Measurements from ENCODE around the gene DCD.
"Not testable (repeated sequence)": the region's sequence is repeated elsewhere in the genome, so short reads cannot be mapped to it uniquely, and the experiment has no call there.

The DCD gene, protein sequence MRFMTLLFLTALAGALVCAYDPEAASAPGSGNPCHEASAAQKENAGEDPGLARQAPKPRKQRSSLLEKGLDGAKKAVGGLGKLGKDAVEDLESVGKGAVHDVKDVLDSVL

DNA sequence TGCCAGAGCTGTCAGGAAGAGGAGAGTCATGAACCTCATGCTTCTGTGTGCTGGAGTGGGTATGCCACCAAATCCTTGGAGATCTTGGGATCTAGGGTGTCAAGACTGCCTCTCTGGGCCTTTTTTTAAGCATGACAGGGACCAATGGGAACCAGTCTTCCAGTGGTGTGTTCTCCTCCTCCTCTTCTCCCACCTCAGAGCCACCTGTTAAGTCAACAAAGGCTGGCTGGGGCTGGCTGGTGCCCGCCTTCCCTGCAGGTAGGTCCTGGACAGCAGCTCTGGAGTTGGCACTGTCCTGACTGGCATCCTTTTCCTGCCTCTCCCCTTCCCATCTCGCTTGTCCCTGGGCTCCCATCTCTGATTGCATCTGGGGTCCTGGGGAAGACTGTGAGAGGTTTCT, at the start of gene DCD:
Gene DCD, minus strand, starts transcription at position 101 of the 400 bp plus-strand sequence. Its CDS starts 62 bp downstream, at position 39.
- DNase-seq: no peak

DNA sequence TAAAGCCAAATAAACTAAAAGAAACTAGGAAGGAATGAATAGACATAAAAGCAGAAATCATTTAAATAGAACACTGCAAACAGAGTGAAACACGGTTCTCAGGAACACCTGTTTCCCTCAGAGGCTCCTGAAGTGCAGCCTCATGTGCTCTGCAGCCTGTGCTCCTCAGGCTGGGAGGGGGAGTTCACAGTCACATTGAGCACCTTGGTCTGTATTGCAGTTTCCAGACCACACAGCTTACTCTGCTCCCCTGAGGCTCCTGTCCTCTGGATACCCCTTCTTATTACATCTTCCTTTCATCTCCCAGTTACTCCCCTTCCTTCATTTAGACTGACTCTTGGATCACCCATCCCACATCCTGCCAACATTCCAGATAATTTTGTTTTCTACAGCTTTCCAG, 49.7 kb upstream of the DCD start:
- DNase-seq: peak; percentile 32

DNA sequence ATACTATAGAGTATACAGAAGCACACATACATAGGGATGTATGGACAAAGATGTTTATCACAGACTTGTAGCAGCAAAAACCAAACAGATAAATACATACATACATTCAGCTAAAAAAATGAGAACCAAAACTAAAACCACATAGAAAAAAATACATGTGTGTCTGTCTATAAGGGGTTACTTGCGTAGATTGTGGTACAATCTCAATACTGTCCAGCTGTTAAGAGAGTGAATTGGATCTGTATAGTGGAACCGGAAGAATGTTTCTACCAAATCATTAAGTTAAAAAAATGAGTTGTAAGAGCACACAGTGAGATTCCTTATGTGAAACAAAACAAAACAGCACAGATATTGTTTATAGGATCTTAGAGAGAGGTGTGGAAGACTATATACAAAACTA, 44.2 kb upstream of the DCD start:
- no peak for DNase-seq

DNA sequence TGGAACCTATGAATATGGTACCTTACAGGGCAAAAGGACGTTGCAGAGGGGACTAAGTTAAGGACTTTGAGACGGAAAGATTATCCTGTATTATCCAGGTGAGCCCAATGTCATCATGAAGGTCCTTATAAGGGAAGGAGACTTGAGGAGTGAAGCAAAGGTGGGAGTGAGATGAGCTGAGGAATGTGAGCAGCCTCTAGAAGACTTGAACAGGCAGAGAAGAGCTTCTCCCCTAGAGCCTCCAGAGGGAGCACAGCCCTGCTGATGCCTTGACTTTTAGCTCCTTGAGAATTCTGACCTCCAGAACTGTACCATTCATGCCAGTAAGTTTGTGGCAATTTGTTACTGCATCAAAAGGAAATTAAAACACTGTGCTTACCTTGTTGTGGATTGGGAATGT, 41.8 kb upstream of the DCD start:
- DNase-seq: no peak

DNA sequence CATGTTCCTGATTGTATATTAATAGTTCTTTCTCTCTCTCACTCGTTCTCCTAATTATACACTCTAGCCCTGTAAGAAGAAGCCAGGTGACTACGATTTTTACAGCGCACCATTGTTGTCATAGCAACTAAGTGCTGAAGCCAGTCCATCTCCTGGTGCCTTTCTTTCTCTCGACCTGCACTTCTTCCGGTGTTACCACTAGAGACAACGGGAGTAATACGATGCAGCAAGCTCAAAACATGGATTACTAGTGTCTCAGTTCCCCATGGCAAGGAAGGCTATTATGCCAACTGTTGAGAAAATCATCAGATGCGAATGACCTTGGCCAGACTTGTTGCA, 40.8 kb upstream of the DCD start:
- DNase-seq: peak; percentile 85

DNA sequence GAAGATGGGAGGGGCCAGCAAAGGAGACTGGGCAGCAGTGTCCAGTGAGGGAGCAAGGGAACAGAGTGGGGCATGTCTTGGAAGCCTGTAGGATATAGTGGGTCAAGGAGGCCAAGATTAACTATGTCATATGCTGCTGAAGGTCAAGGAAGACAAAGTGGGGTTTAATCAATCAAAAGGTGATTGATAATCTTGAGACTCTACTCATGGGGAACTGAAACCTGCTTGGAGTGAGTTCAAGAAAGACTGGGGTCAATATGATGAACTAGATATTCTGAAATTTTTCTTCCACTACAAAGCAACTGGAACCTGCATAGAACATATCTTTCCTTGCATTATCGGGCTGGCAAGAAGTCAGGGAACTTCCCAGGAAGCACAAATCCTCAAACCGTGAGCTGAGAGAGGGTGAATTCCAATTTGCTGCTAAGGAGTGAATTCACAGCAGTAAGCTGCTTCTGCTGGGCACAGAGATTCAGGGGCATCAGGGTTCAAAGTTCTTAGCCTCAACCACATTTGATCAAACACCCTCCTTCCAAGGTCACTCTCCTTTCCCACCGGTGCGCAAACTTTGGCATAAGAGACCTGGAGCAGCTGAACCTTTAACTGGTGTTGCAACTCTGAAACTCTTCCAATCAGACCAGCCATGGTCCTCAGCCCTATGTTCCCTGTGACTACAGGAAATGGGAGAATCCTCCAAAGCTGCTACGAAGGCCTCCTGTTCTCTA, 40.3 kb upstream of the DCD start:
- DNase-seq: no peak

DNA sequence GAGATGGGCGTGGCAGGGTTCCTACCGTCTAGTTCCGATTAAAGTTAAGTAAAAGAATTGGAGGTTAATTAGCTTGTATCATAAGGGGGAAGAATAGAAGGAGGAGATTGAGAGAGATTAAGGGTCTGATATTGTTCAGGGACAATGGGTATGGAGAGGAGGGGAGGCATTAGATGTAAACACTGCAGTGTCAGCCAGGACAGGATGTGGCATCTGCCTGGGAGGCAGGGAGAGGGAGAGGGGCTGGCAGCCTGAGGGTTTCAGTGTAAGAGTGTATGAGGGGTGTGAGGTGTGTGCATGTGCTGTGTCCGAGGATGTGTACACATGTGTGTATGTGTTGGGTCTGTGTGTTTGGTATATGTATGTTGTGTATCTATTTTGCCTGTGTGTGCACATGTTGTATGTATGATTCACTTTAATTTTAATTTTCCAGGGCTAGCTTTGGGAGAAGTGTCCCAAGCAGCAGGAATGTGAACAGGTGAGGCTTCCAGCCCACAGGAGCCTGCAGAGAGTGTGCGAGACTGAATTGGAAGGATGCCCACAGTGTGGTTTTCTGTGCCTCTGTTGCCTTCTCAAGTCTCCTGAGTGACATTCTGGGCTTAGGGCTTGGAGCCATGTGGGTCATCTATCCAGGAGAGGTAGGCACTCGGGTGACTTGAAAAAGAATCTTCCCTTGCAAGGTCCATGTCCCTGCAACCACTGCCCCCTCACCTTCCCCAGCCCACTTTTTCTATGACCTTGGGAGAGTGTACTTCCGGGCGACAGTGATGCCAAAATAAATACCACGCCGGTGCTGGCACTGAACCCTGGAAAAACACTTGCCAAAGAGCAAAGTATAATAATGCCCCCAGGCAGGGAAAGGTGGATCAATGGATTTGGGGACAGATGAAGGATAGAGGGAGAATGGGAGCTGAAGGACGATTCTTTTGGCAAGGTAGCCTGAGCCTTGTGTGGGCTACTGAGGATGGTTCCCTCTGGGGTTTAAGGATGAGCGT, 36.8 kb upstream of the DCD start:
- peak; percentile 86 for DNase-seq

DNA sequence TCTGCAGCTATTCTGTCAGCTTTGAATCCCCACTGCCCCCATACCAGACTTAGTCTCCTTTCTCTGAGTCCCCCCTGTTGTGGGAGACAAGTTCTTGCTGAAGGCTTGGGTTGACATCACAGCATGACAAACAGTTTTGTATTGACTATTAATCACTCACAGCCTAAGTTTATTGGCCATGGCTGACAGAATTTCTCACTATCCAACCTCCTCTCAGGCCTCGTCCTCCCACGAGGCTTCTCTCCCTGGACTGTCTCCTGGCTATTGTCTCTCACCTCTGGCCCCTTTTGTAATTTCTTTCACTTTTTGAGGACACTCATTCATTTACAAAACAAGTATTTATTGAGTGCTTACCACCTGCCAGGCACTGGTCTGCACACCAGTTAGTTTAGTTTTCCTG, 35.2 kb upstream of the DCD start:
- DNase-seq: peak; percentile 66

DNA sequence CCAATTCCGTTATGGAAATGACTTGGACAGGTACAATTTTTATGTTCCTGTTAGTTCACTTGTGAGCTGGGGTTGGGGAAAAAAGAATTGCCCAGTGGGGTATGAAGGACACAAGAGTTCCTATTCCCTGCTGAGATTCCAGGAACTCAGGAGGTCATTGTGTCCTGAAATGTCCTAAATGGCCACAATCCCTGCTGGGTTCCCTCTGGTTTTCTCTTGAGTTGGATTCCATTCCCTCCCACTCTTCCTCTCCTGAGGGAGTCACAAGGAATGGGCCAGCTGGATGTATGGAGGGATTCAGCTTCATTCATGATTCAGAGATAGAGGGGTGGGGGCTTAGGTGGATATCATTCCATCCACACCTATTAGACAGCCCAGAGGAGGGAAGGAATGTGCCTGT, 34.5 kb upstream of the DCD start:
- DNase-seq: no peak

DNA sequence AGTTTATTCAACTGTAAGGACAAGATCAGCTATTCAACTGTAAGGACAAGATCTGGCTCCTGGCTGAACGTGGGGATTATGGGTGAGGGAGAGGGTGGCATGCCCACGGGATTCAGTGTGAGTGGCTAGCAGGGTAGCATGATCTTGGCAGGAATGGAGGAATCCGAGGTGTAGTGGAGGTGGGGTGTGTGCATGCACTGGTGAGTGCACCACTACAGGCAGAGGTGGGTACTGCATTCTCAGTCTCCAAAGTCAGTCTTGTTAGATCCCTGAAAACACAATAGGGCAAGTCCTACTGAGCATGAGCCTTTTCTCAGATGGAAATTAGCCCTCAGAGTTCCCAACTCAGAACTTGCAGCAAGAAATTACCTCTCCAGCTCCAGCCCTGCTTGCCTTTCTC, 32.2 kb upstream of the DCD start:
- DNase-seq: no peak

DNA sequence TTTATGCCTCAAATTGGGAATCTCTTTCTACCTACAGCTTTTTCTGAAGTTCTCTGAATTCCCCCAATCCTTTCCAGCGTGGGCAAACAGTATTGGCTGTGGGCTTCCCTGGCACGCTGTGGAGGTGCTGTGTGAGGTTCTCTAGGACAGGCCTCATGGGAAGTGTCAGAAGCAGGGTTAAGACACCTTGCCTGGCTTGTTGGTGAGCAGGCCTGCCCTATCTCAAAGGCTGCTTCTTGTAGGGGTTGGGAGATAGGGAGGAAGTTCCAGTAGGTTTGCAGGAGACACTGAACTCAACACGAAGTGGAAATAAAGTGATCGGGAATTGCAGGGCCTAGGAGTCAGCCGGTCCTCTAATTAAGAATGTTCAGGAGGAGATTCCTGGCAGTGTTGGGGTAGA, 30.0 kb upstream of the DCD start:
- DNase-seq: no peak

DNA sequence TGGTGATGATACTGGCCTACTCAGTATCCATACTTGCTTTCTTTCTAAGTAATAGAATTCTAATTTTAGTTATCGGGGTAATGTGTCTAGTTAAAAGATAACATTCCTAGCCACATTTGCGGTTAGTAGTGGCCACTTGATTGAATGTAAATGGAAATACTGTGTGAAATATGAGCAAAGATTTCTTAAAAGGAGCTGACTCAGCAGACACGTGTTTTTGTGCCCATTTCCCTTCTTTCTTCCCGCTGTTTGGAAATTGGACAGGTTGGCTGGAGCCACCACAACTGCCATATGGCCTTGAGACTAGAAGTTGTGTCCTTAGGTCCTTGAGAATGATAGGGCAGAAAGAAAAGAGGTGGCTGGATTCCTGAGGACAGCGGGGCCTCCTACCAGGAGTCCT, 19.8 kb upstream of the DCD start:
- DNase-seq: no peak

DNA sequence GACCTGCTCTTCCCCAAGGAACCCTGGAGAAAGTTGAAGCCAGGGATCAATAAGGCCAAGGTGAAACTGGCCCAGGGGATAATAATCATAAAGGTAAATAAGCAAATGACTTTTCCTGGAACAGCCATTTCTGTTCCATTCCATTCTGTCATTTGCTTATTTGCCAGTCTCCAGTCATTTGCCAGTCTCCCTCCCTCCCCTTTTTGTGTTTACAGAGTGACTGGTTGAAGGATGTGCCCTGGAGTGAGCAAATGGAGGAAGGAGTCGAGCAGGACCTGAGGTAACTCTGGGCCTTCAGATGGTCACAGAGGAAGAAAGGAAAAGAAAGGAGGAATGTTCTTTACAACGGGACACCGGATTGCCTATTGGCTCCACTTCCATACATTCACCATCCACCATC, 17.8 kb upstream of the DCD start:
- no peak for DNase-seq

DNA sequence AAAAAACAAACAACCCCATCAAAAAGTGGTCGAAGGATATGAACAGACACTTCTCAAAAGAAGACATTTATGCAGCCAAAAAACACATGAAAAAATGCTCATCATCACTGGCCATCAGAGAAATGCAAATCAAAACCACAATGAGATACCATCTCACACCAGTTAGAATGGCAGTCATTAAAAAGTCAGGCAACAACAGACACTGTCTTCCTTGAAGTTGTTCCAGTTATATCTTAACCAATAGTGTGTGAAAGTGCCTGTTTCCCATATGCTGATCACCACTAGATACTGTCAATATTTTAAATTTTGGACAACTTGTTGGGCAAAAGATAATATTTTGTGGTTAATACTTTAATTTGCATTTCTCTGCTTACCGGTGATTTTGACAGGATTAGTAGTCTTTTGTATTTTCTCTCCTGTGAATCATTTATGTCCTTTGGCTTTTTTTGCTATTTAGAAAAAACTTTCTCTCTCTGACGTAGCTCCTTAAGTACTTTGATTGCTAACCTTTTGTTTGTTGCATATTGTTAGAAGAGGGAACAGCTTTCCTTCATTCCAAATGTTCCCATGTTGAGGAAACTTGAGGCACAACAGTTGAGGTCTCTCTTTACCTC, 17.0 kb upstream of the DCD start:
- not testable (repeated sequence) for DNase-seq

DNA sequence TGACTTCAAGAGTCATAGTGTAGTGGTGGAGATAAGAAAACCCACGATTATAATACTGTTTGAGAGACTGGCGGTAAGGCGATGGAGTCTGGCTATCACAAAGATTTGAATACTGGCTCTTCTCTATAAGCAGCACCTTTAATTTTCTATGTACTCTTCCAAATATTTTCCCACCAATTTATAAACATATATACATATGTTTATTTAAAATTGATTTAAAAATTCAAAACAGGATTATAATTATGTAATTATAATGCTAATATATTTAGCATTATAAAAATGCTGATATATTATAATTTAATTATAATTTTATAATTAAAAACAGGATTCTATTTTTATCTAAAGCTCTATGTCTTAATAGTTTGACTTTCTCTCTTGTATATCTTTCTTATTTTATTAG, 15.4 kb upstream of the DCD start:
- no peak for DNase-seq

DNA sequence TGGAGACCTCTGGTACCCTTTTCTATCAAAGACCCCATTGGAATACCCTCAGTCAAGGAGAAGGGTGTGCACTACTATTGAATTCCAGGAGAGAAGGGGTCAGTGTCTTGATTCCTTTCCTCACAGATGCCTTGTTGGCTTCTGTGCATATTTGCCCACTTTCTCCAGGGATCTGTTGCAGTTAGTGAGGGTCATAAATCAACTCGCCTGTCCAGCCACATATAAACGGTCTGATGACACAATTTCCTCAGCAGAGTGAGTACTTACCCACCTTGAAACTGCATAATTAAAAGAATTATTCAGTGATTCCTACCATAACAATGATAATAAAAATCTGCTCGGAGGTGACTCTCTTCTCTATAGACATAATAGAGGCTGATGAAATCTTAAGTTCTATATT, 13.9 kb upstream of the DCD start:
- DNase-seq: no peak

DNA sequence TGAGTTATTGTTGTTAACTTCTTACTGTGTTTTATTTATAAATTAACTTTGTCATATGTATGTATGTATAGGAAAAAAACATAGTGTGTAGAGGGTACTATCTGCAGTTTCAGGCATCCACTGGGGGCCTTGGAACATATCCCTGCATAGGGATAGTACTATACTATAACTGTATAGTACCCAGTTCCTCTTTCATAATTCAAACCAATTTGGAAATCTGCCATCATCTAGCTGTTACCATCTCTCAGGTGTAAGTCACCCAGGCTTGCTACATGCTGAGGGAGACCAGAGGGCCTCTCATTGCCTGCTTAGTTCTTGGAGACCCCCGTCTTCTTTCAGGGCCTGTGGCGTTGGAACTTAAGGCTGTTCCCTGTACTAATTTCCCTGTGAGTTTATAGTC, 12.9 kb upstream of the DCD start:
- DNase-seq: peak; percentile 21

DNA sequence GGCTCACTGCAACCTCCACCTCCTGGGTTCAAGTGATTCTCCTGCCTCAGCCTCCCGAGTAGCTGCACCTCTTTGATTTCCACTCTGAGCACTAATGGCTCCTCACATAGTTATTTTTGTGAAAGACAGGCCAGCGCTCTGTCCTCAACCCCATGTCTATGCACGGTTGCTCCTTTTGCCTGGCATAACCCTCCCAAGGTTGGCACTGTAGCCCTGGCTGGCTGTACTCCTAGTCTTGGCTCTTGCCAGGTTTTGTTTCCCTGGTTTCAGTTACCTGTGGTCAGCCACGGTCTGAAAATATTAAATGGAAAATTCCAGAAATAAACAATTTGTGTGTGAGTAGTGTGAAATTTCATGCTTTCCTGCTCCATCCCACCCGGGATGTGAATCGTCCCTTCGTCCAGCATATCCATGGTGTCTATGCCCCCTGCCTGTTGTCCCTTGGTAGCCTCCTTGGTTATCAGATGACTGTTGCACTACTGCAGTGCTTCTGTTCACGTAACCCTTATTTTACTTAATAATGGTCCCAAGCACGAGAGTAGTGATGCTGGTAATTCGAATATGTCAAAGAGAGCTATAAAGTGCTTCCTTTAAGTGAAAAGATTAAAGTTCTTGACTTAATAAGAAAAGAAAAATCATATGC, 12.3 kb upstream of the DCD start:
- DNase-seq: no peak

DNA sequence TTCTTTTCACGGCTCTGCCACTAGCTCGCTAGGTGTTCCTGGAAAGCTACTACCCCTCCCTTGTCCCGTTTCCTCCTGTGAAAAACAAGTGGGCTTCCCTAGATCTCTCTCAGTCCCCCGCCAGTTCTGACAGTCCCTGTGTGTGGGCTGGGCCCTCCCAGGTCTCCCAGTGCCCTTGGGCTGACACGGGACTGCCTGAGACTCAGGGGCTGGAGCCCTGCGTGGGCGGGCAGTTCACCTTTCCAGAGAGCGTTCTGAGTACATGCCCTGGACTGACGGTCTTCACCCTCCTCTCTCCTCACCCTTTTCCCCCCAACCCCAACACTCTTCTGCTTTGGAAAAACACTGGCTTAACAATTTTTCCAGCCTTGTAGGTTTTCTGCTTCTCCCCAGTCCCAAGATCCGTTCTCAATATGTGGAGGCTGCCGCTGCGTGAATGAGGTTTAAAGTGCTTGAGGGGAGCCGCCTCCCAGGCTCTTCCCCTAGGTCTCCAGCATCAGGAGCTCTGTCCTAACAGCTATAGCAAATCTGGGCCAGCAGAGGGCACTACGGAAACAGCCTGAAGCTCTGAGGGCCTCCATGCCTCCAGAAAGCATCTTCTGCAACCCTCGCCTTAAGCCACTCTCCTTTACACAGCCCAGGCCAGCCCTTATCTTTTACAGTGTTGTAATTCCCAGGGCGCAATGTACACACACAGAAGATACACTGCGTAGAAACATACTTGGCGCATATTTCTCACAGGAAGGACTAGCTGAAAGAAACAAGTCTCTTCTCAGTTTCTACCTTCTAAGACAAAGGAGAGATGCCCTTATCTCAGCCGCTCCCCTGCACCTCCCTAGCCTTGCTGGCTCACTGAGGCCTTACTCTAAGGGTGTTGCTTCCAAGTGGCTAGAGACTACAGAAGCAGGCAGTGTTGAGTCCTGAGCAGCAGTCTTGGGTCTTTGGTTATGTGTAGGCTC, 10.4 kb upstream of the DCD start:
- peak; percentile 84 for DNase-seq

DNA sequence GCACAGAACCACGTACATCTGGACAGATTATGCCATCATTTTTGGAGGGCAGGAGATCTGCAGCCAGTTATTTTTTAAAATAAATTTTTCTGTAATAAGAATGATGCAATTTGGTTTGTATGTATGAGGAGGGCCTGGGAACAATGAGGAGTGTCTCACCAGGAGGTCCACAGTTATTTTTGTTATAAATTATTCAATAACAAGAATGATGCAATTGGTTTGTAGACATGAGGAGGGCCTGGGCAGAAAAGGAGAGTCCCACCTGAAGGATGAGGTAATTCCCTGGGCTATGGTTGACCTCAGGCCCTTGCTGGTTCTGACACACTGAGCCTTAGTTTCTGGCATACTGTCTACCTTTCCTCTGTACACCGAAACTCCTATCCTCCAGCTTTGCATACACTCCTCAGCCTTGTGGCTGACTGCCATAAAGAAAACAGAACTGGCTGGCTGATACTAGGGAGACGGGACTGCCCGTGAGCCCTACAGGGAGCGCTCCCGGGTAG, 9.0 kb upstream of the DCD start:
- no peak for DNase-seq

DNA sequence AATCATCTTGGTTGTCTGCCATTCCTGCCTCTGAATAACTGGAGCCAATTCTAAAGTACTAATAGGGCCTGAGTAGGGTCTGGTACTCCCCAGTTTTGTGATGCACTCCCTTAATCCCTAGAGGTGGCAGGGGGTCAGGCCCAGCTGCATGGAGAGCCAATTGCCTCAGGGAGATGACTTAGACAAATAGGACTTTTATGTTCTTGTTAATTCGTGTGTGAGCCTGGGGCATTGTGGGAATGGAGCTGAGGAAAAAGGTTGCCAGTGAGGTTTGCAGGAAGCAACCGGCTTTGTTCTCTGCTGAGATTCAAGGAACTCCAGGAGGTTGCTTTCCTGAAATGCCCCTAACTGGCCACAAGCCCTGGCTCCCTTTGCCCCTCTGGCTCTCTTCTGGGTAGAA, 6.8 kb upstream of the DCD start:
- no peak for DNase-seq

DNA sequence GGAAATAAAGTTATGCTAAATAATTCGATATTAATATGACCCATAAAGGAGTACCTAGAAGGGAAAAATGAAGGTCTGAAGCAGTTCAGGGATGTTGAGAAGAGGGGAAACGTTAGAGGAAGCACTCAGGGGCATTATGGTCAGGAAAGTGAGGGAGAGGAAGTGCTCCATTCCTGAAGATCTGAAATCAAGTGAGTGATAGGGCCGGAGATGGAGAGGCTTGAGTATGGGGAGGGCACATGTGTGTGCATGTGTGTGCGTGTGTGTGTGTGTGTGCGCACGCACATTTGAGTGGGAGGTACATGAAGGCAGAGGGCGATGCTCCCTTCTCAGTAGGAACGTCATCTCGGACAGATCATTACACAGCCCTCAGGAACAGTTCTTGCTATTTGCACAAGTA, 4.9 kb upstream of the DCD start:
- DNase-seq: no peak

Data from NCI-H1092 treated with DMSO at 0.1 percent for 48 hours (cell line).